ENCODE measurements around the gene CA5B.
"Not testable (repeated sequence)": the region's sequence is repeated elsewhere in the genome, so short reads cannot be mapped to it uniquely, and the experiment has no call there.

The CA5B gene

DNA sequence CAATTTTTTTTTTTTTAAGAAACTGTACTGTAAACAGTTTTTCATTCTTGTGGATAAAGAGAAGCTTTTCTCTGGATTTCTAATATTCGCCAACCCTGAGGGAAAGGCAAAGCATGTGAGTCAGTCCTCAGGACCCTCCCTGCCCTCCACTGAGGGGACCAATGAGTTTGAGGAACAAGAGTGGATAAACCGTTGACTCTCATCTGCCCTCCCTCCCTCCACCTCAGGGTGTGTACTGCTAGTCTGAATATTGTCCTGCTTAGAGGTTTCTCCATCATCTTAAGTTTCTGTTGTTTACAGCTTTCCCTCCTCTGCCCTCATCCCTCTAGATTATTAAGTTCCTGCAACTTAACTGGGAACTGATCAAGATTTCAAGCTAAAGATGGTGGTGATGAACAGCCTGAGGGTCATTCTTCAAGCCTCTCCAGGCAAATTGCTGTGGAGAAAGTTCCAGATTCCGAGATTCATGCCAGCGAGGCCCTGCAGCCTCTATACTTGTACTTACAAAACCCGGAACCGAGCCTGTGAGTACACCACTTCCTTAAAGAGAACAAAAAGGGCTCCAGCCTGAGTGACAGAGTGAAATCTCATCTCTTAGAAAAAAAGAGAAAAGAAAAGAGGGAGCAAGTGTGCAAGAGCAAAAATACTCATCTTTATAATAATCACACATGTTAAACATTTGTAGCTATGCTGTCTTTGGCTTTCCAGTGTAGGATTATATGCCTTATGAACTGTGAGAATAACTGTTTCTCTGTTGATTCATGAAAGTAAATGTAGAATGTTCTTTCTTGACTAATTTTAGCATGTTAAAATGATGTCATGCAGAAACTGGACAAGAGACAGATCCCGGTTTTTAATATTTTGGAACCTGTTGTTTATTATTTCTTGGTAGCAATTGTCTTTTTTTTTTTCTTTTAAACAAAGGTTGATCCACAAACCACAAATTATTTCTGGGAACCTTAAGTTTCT, 11.9 kb downstream of the CA5B start:
- no peak for DNase-seq

DNA sequence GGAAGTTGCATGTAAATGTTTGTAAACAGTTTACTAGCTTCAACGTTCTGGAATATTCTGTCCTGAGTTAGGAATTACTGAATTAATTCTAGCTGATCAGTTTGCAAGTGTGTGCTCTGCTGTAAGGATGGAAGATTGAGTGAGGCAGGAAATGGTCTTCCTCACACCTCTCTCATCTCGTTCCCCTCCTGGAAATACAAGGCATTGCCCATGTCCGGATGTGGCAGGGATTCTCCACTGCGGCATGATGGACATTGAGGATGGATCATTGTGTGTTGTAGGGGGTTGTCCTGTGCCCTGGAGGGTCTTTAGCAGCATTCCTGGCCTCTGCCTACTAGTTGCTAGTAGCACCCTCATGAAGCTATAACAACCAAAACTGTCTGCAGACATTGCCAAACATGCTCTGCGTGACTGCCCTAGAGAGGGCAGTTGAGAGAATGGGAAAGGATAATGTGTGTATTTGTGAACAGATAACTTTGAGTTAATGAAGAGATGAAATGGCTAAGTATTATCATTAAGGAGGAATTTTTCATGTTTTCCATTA, 12.6 kb downstream of the CA5B start:
- no peak for DNase-seq

DNA sequence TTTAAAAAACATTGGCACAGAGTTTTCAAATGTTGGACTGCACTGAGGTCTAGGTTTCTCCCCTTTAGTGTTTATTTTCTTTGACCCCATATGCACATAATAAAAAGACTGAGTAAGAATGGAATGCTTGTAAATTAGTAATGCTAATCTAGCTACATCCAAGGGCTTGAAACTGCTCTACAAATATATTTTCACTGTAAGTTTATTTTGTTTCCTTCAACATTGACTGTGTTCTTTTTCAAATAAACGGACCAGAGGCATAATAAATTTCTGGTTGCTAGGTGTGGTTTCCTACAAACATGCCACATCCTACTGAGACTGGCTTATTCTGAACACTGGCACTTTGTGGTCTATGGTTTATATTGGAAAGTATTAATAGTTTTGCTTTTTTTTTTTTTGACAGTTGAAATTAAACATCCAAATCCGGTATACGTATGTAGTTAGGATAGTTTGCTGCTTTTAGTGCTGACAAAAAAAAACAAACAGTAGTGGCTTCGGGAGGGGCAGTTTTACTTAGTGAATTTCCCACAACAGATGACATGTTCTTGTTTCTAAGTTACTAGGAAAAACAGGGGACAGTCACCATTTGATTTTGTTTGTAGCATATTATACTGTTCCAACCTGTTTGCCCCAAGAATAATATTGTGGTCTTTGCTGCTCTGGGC, 13.2 kb downstream of the CA5B start:
- no peak for DNase-seq

DNA sequence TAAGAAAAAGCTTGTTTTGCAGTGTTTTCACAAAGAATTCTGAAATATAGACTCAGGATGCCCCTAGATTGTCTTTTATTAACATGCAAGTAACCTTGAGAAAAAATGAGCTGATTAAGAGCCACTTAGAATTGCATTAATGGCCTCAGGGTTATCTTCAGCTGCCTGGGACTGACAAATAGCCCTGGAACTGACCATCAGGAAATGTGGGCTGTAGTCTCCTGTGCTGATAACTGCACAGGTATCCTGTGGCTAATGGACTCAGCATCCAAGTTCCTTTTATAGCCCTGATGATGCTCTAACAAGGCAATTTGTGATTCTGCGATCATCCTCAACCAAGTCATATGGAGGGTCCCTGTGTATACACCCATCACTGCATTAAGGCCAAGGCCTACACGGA, 17.0 kb downstream of the CA5B start:
- no peak for DNase-seq

DNA sequence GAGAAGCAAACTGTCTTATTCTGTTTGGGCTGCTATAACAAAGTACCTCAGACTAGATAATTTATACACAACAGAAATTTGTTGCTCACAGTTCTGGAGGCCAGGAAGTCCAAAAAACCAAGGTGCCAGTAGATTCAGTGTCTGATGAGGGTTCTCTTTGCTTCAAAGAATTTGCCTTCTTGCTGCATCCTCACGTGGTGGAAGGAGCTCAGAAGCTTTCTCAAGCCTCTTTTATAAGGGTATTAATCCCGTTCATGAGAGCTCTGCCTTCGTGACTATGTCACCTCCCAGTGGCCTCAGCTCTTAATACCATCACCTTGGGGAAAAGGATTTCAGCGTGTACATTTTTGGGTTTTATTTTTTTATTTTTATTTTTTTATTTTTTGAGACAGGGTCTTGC, 20.1 kb downstream of the CA5B start:
- DNase-seq = no peak

DNA sequence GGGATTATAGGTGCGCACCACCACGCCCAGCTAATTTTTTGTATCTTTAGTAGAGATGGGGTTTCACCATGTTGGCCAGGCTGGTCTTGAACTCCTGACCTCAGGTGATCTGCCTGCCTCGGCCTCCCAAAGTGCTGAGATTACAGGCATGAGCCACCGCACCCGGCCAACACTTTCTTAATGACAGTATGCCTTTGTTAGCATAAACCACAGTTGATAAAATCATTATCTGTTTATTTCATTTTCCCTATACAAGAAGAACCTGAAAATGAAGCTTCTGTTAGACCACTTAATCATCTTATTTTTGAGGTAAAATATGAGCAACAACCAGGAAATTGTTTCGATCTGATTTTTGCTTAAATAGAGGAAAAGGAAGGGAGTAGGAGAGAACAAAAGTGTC, 21.8 kb downstream of the CA5B start:
- DNase-seq = not testable (repeated sequence)

DNA sequence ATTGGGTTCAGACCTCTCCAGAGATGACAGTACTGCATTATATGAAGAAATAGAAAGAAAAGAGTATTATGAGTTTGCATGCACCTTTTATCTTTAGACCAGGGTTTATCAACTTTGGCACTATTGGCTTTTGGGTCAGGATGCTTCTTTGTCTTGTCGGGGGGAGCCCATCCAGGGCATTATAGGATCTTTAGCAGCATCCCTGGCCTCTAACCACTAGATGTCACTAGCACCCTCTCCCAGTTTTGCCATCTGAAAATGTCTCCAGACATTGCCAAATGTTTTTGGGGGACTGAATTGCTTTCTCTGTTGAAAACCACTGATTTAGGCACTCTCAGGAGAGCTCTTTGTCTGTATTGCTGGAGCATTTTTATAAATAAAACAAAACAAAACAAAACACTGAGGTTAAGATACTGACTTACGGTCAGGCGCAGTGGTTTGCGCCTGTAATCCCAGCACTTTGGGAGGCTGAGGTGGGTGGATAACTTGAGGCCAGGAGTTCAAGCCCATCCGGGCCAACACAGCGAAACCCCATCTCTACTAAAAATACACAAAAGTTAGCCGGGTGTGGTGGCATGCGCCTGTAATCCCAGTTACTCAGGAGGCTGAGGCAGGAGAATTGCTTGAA, 23.6 kb downstream of the CA5B start:
- peak in 1 of 2 experiments; percentile 34 for DNase-seq

DNA sequence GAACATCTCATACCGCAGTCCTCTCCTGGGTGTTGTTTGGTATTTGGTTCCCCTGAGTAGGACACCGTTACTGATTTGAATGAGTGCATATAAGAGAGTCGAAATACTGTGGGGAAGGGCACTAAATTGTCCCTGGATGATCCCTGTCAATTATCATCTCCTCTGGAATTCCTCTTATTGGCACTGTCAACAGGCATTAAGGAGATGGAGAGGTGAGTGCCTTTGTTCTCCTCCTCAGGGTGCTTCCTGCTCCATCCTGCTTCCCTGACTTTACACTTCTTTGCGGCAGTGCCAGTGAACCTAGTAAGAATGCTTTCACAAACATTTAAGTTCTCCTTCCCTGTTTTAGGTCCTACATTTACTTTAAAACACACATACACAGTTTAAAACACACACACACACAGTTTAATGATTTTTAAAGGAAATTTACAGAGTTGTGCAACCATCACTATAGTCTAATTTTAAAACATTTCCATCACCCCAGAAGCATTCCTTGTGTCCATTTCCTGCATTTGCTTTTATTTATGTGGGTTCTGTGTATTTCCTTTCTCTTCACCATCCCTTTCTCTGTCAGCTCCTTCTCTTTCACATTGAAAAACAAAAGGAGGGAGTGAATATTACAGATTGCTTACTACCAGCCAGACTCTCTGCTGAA, 31.4 kb downstream of the CA5B start:
- DNase-seq = no peak

DNA sequence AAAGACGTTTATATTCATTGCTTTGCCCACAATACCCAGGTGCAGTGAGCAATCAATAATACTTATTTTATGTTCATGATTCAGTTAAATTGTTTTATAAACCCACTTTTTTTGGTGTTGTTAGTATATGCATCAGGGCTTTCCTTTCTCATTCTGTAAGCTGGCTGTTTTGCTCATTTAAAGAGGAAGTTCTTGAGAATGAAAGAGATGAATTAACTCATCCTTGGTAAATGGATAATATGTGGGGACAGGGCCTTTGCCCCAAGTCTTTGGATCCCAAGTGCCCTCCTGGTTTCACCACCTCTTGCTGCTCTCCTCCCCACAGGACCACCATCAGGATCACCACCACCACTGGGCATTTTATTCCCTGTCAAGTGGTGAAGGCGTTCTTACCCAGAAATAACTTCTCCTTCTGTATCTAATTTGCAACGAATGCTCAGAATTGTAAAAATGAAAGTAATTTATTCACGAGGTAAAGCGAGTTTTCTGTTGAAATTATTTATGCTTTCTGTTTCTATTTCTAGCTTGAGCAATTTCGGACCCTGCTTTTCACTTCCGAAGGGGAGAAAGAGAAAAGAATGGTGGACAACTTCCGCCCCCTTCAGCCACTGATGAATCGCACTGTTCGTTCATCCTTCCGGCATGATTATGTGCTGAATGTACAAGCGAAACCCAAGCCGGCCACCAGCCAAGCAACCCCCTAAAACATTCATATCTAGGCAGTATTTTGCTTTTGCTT, 44.1 kb downstream of the CA5B start:
- peak; percentile 6 to 26 for DNase-seq

DNA sequence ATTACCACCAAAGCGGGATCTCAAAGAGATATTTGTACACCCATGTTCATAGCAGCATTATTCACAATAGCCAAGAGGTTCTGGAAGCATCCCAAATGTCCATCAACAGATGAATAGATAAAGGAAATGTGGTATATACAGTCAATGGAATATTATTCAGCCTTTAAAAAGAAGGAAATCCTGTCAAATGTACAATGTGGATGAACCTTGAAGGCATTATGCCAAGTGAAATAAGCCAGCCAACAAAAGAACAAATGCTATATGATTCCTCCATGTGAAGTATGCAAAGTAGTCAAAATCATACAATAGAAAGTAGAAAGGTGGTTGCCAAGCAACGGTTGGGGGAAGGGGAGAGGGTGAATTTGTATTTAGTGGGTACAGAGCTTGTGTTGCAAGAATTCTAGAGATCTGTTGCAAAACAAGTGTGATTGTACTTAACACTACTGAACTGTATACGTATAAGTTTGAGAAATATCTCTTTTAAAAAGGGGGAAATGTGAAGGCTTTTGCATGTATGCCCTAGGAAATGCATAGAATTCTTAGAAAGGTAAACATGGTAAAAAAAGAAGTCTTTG, 47.2 kb downstream of the CA5B start:
- DNase-seq = no peak

DNA sequence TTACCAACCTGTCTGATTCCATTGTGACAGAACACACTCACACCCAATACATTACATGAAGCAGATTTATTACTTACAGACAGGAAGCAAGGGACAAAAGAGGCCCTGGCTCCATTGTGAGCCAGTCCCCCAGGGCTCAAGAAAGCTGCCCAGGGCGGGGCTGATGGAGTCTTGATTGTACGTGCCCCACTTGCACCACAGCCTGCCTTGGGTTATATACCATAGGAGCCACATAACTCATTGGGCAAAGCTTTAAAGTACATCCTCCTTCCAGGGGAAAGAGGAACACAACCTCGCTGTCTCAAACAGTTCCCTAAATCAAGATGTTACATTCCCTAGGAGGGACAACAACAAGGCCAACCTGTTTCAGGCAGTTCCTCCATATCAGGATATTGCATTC, 48.8 kb downstream of the CA5B start:
- DNase-seq = no peak

DNA sequence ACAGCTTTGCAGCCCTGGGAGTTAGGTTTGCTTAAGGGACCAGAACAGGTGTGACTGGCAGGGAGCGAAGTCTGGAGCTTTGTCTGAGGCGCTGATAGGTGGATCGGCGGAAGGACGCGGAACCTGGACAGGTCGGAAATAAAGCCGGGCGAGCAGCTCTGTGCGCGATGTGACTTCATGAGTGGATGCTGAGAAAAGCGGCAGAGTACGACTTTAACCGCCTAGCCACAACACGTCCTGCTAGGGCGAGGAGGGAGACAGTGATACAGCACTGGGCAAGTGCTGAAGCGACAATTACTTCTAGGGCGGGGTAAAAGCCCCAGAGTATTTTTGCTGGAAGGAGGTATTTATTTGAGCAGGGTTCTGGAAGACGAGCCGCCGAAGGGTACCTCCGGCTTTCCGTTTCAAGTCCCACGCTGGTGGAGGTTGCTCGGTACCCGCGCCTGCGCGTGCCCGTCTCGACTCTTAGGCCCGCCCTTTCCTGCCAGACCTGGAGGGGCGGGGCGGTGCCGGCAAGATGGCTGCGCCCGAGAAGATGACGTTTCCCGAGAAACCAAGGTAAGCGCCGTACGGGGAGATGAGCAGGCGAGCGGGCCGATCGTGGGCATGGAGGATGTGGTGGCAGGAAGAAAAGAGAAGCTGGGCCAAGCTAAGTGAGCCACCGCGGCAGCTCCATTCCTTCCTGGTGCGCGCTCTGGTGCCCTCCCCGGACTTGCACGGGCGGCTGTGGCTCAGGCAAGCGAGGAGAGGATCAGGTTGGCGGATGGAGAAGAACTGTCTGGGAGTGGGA, 52.1 kb downstream of the CA5B start, which contains the start of gene ZRSR2:
TSS of gene ZRSR2 (plus strand) at position 506 of the 790 bp plus-strand sequence. CDS start at position 518, 12 bp downstream.
- DNase-seq = peak; percentile 82 to 86

DNA sequence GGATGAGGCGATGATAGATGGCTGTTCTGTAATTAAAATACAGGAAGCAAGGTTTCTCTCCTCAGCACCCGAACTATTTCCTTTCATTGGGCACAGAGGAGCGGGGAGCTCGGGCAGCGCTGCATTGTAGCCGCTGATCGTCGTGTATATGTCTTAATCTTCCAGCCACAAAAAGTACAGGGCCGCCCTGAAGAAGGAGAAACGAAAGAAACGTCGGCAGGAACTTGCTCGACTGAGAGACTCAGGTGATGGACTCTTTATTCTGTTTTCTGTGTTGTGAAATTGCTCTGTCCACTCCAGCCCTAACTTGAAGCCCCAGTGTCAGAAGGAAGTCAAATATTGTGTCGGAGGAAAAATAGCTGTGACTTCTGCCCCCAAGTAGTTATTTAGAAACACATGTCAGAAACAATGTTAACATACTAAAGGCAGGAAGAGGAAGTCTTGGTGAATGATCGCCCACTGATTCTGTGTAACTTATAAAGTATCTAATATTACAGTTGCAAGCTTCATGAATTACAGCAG, 52.8 kb downstream of the CA5B start:
- no peak for DNase-seq

DNA sequence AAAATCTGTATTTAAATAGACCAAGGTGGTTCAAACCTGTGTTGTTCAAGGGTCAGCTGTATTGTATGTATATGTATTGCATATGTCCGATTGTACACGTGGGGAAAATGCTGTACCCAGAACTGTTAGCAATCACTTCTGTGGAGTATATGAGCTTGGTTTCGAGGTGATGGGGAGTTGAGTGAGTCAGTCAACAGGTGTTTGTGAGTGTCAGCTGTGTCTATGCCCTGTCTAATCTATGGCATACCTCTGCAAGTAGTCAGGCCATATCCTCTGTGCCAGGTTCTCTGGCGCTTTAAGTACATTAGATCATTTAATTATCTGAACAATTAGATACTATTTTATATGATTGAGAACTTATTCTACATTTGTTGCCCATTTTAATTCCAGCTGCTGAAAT, 59.6 kb downstream of the CA5B start:
- DNase-seq = no peak

DNA sequence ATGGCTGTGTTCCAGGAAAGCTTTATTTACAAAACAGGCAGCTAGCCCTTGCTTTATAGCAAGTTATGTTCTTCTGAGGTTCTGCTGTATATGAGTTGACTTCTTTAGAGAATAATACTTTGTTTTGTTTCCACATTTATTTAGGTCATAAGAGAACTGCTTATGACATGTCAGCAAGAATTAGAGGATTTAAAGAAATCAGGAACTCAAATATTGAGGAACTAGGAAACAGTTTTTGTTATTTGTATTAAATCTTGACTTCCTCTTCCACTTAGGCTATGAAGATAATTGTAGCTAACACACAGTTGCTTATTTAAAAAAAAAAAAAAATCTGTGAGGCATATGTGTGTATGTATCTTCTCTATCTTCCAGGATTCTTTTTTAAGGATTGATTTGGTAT, 66.5 kb downstream of the CA5B start:
- no peak for DNase-seq

DNA sequence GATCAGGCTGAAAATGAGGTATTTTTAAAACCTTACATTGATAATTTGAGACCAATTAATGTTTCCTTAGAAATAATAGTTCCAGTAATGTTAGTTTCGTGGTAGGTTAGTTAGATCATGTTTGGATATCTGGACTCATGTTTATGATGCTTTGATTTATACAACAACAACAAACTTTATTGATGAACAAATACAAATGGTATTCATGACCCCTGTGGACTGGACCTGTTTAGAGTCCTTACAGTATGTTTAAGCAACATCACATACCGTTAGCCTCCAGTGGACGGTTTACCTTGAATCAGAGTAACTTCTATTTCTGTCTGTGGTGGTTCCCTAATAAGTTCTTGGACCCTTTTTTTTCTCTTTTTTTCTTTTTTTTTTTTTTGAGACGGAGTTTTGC, 70.2 kb downstream of the CA5B start:
- DNase-seq = no peak

DNA sequence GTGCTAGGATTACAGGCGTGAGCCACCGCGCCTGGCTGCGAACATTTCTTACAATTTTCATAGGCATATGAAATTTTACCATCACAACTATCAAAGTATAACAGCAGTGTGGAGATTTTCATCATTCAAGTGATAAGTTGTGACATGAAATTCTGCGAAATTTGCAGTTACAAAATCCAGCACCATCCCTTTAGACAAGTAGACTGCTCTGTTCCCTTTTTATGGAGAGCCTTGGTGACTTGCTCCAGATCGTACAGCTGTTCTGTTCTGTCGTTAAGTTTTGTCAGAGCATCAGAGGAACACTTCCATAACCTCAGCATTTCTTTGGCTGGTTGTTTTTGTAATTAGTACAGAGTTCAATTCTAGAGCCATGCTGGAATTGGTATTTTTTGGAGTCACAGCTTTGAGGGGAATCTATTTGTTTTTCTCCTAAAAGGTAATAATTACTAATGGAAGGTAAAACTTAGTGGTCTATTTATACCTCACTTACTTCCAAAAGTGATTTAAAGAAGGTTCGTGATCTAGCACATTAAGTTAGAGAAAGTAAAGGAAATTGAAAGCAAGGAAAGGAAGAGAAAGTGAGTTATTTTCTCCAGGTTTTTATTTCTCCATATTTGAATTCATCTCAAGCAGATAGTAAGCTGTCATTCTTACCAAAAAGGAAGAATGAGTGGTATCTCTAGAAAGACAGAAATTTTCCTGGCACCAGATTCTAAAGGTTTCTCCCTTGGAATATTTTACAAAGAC, 74.3 kb downstream of the CA5B start:
- DNase-seq = no peak

DNA sequence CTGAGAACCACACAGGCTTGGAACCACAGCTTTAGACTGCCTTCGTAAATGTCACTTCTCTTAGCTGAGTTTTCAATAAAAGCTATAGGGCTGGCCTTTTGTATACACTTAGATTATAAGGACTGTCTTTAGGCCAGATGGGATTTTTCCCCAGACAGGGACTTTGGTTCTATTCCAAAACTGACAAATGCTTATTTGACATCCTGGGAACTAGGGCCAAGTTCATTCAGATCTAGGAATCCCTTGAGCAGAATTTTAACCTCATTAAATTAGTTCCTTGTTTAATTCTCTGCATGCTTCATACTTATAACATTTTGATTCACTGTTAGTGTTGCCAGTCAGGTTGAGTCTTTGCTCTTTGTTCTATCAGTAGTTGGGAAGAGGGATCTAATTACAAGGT, 75.3 kb downstream of the CA5B start:
- DNase-seq = no peak

DNA sequence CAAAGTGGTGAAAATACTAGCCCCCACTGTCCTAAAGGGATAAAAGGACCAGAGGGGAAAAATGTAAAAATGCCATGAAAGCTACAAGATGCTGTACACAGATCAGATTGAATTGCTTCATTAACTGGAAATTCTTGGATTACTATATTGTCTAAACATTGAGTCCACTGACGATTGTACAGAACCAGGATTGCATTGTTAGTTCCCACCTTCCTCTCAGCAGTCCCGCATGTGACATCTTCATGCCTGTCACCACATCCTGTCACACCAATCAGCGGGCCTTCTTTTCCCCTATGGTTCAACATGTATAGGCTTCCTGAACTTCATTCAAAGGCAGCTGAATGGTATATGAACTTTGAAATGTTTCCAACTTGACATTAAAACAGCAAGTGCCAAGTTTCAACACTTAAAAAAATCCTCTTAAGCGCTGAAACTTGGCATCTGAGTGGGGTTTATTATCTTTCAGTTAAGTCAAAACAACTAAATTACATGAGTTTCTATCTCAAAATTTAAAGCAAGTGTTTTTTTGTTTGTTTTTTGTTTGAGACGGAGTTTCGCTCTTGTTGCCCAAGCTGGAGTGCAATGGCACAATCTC, 76.8 kb downstream of the CA5B start:
- DNase-seq = no peak

All from activated CD4-positive, alpha-beta T cell treated with anti-CD3 and anti-CD28 coated beads, Interleukin-2, amount 50 U/mL, for 48 hours (primary cell).